ENCODE results near the gene TRIM52. TPM values are rescaled to one million over a fixed set of nuclear protein-coding genes. Genes with fewer than 3 reads are reported as not detected.

TRIM52 gene
- 1.0 and 2.3 TPM in 2 replicates for total RNA-seq

GRCh38 chr5:181260720-181261319 lies at the start of gene TRIM52:
Gene TRIM52 (minus strand): TSS chr5:181261143. CDS start chr5:181260813, 330 bp downstream.

GRCh38 chr5:181243564-181244343 lies 17.2 kb downstream of the TRIM52 start, which contains the start of gene RACK1:
Gene RACK1 (minus strand): TSS chr5:181243906. CDS start chr5:181243800, 106 bp downstream.

DNA sequence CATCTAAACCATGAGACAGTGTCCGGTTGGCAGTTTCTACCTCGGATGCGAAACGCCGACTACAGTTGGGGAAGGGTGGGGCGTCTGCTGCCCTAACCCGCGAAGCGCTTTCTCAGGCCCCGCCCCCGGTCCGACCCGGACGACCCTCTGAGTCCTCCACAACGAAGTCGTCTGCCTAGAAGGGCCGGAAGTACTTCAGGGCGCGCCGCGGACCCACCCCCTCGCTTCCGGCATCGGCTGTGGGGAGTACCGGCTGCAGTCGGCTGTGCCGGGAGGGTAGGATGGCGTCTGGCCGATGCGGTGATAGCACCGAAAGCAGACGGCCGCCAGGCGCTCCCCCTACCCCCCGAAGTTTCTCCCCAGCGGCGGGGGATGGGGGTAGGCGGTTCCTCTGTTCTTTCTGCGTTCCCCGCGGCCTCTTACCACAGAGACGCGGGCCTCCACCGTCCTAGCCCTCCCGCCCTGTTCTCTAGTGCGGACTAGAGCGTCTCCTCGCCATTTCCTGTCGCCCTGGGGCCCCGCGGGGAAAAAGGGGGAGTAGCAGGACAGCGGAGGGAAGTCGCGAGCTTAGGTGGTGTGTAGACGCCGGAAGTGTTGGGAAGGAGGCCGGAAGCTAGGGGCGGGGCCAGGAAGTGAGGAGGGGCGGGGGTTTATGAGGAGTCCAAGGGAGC lies 37.8 kb downstream of the TRIM52 start, which contains the start of gene TRIM41:
TSS of gene TRIM41 (plus strand) at position 224 of the 671 bp plus-strand sequence. CDS start 719 bp downstream, outside the sequence.

Other genes starting within 250 kb of the TRIM52 start
- gene BTNL9, start 220.9 kb downstream of the TRIM52 start, total RNA-seq = not detected in 2 replicates
- gene OR2V1, start 130.0 kb downstream of the TRIM52 start, total RNA-seq = not detected in 2 replicates
- not detected in 2 replicates for gene OR2V2, start 113.6 kb downstream of the TRIM52 start, total RNA-seq
- gene TRIM7, start 55.9 kb downstream of the TRIM52 start, total RNA-seq = 56.8 and 64.7 TPM in 2 replicates
- gene TRIM41, start 37.9 kb downstream of the TRIM52 start, total RNA-seq = 14.0 and 14.2 TPM in 2 replicates
- 2,722 and 3,590 TPM in 2 replicates for gene RACK1, start 17.2 kb downstream of the TRIM52 start, total RNA-seq
- not detected in 2 replicates for gene OR4F3, start 106.1 kb upstream of the TRIM52 start, total RNA-seq